CD4-positive, alpha-beta T cell treated with Interleukin-15 for 1 hour (primary cell): ENCODE measurements around the gene MRPS16.
"Not testable (repeated sequence)": the region's sequence is repeated elsewhere in the genome, so short reads cannot be mapped to it uniquely, and the experiment has no call there.

ENCODE experiments used
- DNase-seq: peaks from one replicate; pipeline ENCODE4 v3.0.0-alpha.2; 2020

The MRPS16 gene

DNA sequence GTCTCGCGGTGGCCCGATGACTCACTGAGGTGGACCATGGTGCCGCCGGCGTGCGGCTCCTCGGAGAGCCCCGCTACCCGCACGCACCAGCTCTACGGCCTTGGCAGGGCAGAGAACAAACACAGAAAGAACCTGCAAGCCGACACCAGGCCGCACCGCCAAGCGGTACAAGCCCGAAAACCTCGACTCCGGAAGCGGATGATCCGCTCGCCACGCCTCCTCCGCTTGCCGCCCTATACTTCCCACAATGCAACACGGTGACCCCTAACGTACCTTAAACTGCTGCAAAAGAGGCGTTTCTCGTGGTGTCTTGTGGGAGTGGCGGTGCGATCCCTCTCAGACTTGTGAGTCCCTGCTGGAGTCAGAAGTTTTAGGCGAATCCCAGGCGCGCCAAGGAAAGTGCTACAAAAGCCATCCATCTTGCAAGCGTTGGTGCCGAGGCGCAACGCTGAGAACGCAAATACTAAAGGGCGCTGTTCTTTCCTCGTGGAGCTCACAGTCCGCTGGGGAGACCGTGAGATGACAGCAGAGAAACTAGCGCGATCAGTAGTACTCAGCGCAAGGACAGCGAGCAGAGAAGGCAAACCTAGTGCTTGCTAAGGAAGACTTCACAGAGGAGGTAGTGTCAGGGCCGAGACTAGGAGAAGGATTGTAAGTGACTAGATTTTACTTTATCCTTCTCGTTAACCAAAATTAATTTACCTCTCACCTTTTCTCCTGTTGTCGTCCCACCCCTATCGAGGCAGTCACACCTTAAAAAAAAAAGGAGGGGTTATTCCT, at the start of gene MRPS16:
Gene MRPS16, minus strand, starts transcription at position 200 of the 780 bp plus-strand sequence. Its CDS starts 162 bp downstream, at position 38.
- DNase-seq, result peak; percentile 91

GRCh38 chr10:73296946-73297345, 44.5 kb upstream of the MRPS16 start:
- DNase-seq, result no peak

DNA sequence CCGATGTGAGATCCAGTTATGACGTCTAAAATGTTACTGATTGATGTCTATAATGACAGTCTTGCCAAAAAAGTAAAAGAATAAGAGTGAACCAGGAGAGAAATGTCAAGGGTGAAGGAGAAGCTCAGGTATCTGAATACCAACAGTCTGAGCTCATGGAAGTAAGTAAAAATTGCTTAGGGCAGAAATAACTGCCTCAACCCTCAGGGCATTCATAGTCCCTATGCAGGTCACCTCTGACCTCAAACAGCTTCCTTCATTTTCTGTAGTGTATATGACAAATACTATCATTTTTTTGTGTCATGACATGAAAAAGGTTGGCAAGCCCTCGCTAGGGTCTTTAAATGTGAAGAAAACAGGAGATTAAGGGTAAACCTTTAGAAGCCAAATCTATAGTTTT, 41.0 kb upstream of the MRPS16 start:
- no peak for DNase-seq

GRCh38 chr10:73289958-73290357, 37.5 kb upstream of the MRPS16 start:
- no peak for DNase-seq

- no peak for DNase-seq
These were observed 35.0 kb upstream of the MRPS16 start for GRCh38 chr10:73287441-73287840.

- no peak for DNase-seq
These were observed 28.7 kb upstream of the MRPS16 start for GRCh38 chr10:73281097-73281496.

DNA sequence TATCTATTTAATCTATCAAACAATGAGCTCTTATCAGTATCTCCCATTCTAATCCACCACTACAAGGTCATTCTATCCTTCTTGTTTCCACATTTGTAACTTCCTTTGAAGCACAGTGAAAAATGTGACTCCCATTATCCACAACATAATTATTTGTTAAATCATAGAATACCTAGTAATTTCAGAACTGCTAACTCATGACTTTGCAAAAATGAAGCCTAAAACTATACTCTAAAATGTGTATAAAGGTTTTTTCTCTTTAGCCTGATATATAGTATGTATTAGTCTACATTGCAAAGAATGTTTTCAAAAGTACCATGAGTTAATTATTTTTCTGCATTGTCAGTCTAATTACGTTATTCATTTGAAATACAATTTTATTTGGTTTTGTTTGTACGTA, 12.0 kb upstream of the MRPS16 start:
- no peak for DNase-seq

- no peak for DNase-seq
These were observed 11.4 kb upstream of the MRPS16 start for GRCh38 chr10:73263693-73264347.

DNA sequence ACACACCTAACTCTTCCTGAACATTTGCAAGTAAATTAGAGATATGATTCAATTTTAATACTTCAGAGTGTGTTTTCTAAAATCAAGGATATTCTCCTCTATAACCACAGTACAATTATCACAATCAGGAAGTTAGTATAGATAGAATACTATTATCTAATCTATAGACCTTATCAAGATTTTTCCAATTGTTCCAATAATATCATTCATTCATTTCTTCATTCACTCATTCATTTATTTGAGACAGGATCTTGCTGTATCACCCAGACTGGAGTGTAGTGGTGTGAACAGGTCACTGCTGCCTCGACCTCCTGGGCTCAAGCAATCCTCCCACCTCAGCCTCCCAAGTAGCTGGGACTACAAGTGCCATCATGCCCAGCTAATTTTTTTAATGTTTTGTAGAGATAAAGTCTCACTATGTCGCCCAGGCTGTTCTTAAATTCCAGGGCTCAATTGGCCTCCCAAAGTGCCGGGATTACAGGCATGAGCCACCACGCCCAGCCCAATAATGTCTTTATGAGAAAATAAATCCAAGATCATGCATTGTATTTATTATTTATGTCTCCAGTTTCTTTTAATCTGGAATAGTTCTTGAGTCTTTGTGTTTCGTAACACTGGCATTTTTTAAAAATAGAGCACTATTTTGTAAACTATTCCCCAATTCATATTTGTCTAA, 10.6 kb upstream of the MRPS16 start:
- DNase-seq, result no peak

DNA sequence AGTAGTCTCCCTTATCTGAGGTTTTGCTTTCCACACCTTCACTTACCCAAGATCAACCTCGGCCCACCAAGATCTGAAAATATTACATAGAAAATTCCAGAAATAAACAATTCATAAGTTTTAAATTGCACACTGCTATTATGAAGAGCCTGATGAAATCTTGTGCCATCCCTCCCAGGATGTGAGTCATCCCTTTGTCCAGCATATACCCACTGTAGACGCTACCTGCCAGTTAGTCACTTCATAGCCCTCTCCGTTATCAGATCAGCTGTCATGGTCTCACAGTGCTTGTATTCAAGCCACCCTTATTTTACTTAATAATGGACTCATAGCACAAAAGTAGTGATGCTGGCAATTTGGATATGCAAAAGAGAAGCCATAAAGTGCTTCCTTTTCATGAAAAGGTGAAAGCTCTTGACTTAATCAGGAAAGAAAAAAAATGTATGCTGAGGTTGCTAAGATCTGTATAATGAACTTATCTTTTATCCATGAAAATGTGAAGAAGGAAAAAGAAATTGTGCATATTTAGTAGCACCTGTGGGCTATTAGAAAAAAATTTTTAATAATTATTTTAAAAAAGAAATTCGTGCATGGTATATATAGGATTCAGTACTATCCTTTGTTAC, 9.8 kb upstream of the MRPS16 start:
- no peak for DNase-seq

- DNase-seq, result no peak
These were observed 9.0 kb upstream of the MRPS16 start for GRCh38 chr10:73261362-73261995.

GRCh38 chr10:73258612-73259011, 6.2 kb upstream of the MRPS16 start:
- not testable (repeated sequence) for DNase-seq

GRCh38 chr10:73253225-73253555, 746 bp upstream of the MRPS16 start:
- DNase-seq, result no peak

DNA sequence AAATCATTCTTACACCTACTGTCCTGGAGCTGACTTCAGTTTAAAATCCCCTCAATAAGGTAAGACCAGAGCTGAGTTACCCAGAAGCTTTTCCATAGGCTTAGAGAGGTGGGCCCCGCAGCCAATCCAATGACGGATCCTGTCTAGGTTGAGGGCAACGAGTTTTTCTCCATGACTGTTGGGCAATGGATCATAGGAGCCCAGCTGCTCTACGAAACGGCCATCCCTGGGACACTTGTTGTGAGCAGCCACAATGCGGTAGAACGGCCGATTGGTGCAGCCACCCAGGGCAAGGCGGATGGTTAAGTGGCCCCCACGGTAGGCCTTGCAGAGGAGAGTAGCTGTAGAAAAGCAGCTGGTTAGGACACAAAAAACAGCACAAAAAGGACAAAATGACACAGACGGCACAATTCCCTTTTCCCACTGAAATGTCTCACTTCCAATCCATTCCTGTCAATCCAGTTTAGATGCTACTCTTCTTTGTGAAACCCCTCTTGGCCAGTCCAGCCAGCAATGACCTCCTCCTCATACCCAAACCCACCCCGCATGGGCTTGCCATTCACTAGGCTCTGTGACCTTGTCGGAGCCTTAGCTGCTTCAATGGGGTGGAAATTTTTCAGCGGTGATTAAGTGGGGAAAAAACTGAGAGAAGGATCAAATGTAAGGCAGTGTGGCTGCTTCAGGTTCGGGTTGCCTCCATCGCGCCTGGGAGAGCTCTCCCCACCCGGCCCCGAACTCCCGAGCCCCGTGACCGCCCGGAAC, 580 bp downstream of the MRPS16 start:
- DNase-seq, result no peak

DNA sequence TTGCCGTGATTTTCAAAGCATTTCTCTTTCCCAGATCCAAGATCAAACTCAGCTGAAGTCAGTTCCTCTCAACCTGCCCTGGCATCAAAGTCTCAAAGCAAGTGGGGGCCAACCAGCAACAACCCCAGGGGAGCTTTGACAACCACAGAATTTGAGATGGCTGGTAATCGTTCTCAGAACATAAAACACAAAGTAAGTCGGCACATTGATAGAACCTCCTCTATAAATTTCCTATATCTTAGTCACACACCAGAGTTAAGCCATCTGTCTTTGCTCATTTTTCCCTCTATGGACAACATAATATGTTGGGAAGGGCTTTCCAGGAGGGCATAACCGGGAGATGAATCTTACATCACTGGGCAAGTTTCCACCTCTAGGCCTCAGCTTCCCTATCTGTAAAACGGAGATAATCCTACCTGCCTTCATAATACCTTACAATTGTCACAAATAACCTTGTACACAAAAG, 4.2 kb downstream of the MRPS16 start:
- no peak for DNase-seq

DNA sequence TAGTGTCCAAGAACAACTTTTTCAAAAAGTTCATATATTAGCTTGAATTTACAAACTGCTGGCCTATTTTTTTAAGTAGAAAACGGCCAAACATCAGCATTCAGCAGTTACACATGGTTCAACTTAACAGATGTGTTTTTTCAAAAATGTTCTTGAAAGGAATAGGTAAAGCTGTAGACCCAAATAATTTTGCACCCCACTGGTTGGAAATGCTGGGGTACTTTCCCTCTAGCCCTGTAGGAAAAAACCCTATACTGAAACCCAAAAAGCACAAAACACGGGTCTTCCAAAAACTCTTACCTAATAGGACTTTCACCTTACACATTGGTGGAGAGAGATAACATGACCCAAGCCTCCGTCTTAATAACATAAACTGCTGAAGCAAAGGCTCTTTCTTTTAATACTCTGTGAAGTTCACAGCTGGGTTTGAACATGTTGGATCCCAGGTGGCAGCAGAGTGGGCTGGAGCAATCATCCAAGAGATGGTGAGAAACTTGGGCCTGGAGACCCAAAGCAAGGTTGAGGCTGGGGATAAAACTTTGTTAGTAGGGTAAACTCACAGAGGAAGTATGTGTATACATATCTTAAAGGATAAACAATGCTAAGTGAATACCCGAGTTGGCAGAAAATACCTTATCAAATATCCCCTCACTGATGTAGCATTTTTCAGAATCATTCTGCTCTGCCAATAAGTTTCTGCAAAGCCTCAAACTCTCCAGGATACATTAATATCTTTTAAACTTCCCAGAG, 4.8 kb downstream of the MRPS16 start:
- no peak for DNase-seq

- DNase-seq, result peak; percentile 95
These were observed 5.6 kb downstream of the MRPS16 start, which contains the start of gene DNAJC9 for GRCh38 chr10:73246646-73247508. TSS of gene DNAJC9 (minus strand) at chr10:73247255. CDS start at chr10:73247189, 66 bp downstream.

GRCh38 chr10:73246322-73246645, 6.2 kb downstream of the MRPS16 start:
- DNase-seq, result no peak

DNA sequence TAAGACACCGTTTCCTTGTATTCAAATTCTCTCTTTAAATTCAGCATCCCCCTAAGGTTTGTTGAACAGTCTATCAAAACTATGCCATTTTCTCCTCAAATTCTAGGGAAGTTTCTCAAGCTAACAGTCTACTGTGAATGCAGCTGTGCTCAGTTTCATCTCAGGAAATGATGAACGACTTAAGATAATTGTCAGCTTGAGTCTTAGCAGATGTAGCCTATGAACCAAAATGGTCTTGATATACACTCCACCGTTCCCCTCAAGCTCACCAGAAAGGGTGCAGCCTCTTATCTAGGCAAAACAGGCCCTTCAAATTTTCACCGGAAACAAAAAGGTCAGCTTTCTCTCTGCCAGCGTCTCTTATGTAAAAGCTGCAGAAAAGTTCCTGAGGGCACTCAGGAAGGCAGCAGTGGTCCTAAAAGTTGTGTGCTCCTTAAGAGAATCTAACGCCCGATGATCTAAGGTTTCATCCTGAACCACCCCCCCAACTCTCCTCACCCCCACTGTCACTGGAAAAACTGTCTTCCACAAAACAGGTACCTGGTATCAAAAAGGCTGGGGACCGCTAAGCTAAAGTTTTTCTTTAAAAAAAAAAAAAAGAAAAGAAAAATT, 7.5 kb downstream of the MRPS16 start:
- DNase-seq, result no peak

DNA sequence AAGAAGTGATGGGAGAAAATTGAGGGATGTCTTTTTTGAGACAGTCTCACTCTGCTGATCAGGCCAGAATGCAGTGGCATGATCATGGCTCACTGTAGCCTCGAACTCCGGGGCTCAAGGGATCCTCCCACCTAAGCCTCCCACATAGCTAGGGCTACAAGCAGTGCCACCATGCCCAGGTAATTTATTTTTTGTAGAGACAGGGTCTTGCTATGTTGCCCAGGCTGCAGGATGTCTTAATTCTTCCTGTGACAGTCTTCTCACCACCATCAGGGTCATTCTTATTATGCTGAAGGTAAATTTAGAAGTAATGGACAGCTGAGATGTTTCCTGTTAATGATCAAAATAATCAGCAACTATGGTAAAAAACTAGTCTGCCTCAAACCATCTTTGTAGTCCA, 12.5 kb downstream of the MRPS16 start:
- no peak for DNase-seq
